ENCODE measurements around the gene PPFIA3.

- no peak for TF ChIP-seq CTCF (IDR thresholded peaks at IDR 0.05 in 4 of 5, conservative IDR thresholded peaks at IDR 0.05 in 1 of 5)
- TF ChIP-seq POLR2A (IDR thresholded peaks at IDR 0.05) = no peak
Measured at GRCh38 chr19:49140951-49141350, 21.6 kb downstream of the PPFIA3 start.

Data from gastrocnemius medialis (tissue), 4 donors.